Measurements from ENCODE around the gene RTP5.

Gene RTP5

GRCh38 chr2:241893265-241893664 lies 23.7 kb downstream of the RTP5 start:
- no peaks in the 10 kb centered on the region for H3K36me3 ChIP-seq (ENCODE audit: low read depth)
- no peak for TF ChIP-seq CTCF (IDR thresholded peaks at IDR 0.05; ENCODE audit: poor library complexity, severe bottlenecking)
- no peak overlapping the region for H3K4me3 ChIP-seq (ENCODE audit: severe bottlenecking)
- ATAC-seq (ENCODE audit: low read depth) (no peak), DNase-seq (ENCODE audit: low spot score) (no peak)
- no peak overlapping the region for H3K27ac ChIP-seq (ENCODE audit: poor library complexity, severe bottlenecking)
- H3K4me1 ChIP-seq (ENCODE audit: insufficient read depth, poor library complexity, severe bottlenecking): no peaks in the 10 kb centered on the region
- H3K9me3 ChIP-seq (ENCODE audit: severe bottlenecking): peaks cover 3% of the 10 kb centered on the region
- H3K27me3 ChIP-seq (ENCODE audit: insufficient read depth, poor library complexity, severe bottlenecking): no peaks in the 10 kb centered on the region

GRCh38 chr2:241894056-241894641 lies 24.6 kb downstream of the RTP5 start:
- Histone ChIP-seq H3K36me3 (ENCODE audit: low read depth) (no peaks in the 10 kb centered on the region), H3K27me3 (ENCODE audit: insufficient read depth, poor library complexity, severe bottlenecking) (no peaks in the 10 kb centered on the region), H3K27ac (ENCODE audit: poor library complexity, severe bottlenecking) (no peak overlapping the region), H3K4me1 (ENCODE audit: insufficient read depth, poor library complexity, severe bottlenecking) (no peaks in the 10 kb centered on the region), H3K9me3 (ENCODE audit: severe bottlenecking) (peaks cover 3% of the 10 kb centered on the region), H3K4me3 (ENCODE audit: severe bottlenecking) (no peak overlapping the region)
- DNase-seq (ENCODE audit: low spot score) (peak; percentile 71), ATAC-seq (ENCODE audit: low read depth) (peak; percentile 24; the same call in 1 of the 3 replicates)
- no peak for TF ChIP-seq CTCF (IDR thresholded peaks at IDR 0.05; ENCODE audit: poor library complexity, severe bottlenecking)

GRCh38 chr2:241894681-241895426 lies 25.3 kb downstream of the RTP5 start:
- TF ChIP-seq CTCF (IDR thresholded peaks at IDR 0.05; ENCODE audit: poor library complexity, severe bottlenecking): no peak
- no peak for ATAC-seq (ENCODE audit: low read depth)
- H3K27me3 ChIP-seq (ENCODE audit: insufficient read depth, poor library complexity, severe bottlenecking): no peaks in the 10 kb centered on the region
- peaks cover 3% of the 10 kb centered on the region for H3K9me3 ChIP-seq (ENCODE audit: severe bottlenecking)
- H3K36me3 ChIP-seq (ENCODE audit: low read depth): no peaks in the 10 kb centered on the region
- DNase-seq (ENCODE audit: low spot score): peak; percentile 62
- no peak overlapping the region for H3K27ac ChIP-seq (ENCODE audit: poor library complexity, severe bottlenecking)
- no peaks in the 10 kb centered on the region for H3K4me1 ChIP-seq (ENCODE audit: insufficient read depth, poor library complexity, severe bottlenecking)
- no peak overlapping the region for H3K4me3 ChIP-seq (ENCODE audit: severe bottlenecking)

GRCh38 chr2:241895427-241895711 lies 25.8 kb downstream of the RTP5 start:
- Histone ChIP-seq H3K36me3 (ENCODE audit: low read depth) (no peaks in the 10 kb centered on the region), H3K4me3 (ENCODE audit: severe bottlenecking) (no peak overlapping the region), H3K9me3 (ENCODE audit: severe bottlenecking) (peaks cover 3% of the 10 kb centered on the region), H3K27ac (ENCODE audit: poor library complexity, severe bottlenecking) (no peak overlapping the region), H3K4me1 (ENCODE audit: insufficient read depth, poor library complexity, severe bottlenecking) (no peaks in the 10 kb centered on the region), H3K27me3 (ENCODE audit: insufficient read depth, poor library complexity, severe bottlenecking) (no peaks in the 10 kb centered on the region)
- ATAC-seq (ENCODE audit: low read depth) (no peak), DNase-seq (ENCODE audit: low spot score) (no peak)
- no peak for TF ChIP-seq CTCF (IDR thresholded peaks at IDR 0.05; ENCODE audit: poor library complexity, severe bottlenecking)

Measured in RWPE2 (cell line).